HFFc6 (cell line): ENCODE measurements around the gene ALDH3B1. TPM values are rescaled to one million over a fixed set of nuclear protein-coding genes. Genes with fewer than 3 reads are reported as not detected.
A peak's percentile ranks its signal among the peaks of the same experiment; 100 is the strongest.

Experiments used
- DNase-seq: peaks from one replicate; pipeline ENCODE4 v3.0.0-alpha.2; 2018
- H3K27ac Mint-ChIP-seq: 2 replicates; pipeline ENCODE4 v1.8.0; 2020; ENCODE audit warnings: mild to moderate bottlenecking, mixed read lengths
- H3K27me3 Mint-ChIP-seq: 2 replicates; pipeline ENCODE4 v1.8.0; 2021; ENCODE audit warnings: mild to moderate bottlenecking, moderate library complexity, mixed read lengths; ENCODE audit not compliant: insufficient read depth
- H3K36me3 Mint-ChIP-seq: 2 replicates; pipeline ENCODE4 v1.8.0; 2021; ENCODE audit warnings: low read depth, mixed read lengths
- H3K4me1 Mint-ChIP-seq: 2 replicates; pipeline ENCODE4 v1.8.0; 2020; ENCODE audit warnings: low read depth, mixed read lengths
- H3K4me3 Mint-ChIP-seq: 2 replicates; pipeline ENCODE4 v1.8.0; 2020; ENCODE audit warnings: mild to moderate bottlenecking, moderate library complexity, mixed read lengths
- H3K9me3 Mint-ChIP-seq: 2 replicates; pipeline ENCODE4 v1.8.0; 2020; ENCODE audit warnings: mild to moderate bottlenecking, mixed read lengths
- total RNA-seq, 6 experiments: library from RNA; stranded (reverse); fragmentation: NEBNext Ultra II Directional; extraction: Animal tissue kit (Norgen Biotek cat#: 25700); gene quantifications; 2 replicates in 1 of 6; 3 replicates in 5 of 6; pipeline ENCODE4 v1.2.3, GENCODE V29; 2021
- TF ChIP-seq, protein P1 (sequence below): fragments of 200-600 bp; sonication (generic); IDR thresholded peaks from 2 replicates; pipeline ENCODE4 v1.5.0; 2021; ENCODE audit warnings: antibody characterized with exemption, mild to moderate bottlenecking

Gene ALDH3B1
- total RNA-seq, 6 experiments from 2014 or later = 29.5 to 47.4 (median 43.4) TPM

DNA sequence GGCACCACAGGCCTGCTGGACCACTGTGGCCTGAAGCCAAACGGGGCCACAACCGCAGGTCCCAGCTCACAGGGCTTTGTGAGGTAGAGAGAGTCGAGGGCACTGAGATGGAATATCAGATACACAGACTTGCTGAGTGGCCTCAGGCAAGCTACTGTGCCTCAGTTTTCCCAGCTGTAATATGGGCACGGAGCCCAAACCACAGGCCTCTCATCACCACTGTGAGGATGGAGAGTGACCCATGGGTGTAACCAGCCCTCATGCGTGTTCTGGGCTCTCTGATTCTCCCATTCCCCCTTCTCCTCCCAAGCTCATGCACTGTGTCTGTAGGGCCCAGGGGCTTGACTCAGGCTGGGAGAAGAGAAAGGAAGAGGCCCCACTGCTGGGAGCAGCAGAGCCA is 10.4 kb upstream of the ALDH3B1 start:
- H3K4me1 Mint-ChIP-seq = peaks cover 18% of the 10 kb centered on the region
- H3K9me3 Mint-ChIP-seq = peaks cover 6% of the 10 kb centered on the region; the same call in 1 of the 2 replicates
- H3K4me3 Mint-ChIP-seq = no peak overlapping the region
- H3K36me3 Mint-ChIP-seq = peaks cover 9% of the 10 kb centered on the region
- no peak overlapping the region for H3K27ac Mint-ChIP-seq
- no peaks in the 10 kb centered on the region for H3K27me3 Mint-ChIP-seq
- TF ChIP-seq, protein P1, sequence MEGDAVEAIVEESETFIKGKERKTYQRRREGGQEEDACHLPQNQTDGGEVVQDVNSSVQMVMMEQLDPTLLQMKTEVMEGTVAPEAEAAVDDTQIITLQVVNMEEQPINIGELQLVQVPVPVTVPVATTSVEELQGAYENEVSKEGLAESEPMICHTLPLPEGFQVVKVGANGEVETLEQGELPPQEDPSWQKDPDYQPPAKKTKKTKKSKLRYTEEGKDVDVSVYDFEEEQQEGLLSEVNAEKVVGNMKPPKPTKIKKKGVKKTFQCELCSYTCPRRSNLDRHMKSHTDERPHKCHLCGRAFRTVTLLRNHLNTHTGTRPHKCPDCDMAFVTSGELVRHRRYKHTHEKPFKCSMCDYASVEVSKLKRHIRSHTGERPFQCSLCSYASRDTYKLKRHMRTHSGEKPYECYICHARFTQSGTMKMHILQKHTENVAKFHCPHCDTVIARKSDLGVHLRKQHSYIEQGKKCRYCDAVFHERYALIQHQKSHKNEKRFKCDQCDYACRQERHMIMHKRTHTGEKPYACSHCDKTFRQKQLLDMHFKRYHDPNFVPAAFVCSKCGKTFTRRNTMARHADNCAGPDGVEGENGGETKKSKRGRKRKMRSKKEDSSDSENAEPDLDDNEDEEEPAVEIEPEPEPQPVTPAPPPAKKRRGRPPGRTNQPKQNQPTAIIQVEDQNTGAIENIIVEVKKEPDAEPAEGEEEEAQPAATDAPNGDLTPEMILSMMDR = no peak
- no peak for DNase-seq

DNA sequence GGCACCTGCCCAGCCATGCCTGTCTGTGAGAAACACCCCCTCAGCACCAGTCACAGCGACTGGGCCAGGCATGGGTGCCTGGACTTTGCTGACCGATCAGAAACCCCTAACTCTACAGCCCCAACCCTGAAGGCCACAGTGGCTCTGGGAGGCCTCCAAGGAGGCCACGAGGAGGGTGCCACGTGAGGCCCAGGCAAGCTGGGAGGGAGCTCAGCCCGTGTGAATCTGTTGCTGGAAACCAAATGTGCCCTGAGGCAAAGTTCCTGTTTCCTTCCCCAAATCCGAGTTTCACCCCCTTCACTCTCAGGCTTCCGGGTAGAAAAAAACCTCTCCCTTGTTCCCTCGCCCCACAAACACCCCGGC is 7.6 kb upstream of the ALDH3B1 start:
- Mint-ChIP-seq H3K9me3 (no peaks in the 10 kb centered on the region), H3K4me3 (peak overlapping the region; percentile 84), H3K36me3 (no peaks in the 10 kb centered on the region), H3K27ac (no peak overlapping the region), H3K4me1 (peaks cover 21% of the 10 kb centered on the region), H3K27me3 (no peaks in the 10 kb centered on the region)
- DNase-seq = no peak
- TF ChIP-seq, protein P1 = no peak

DNA sequence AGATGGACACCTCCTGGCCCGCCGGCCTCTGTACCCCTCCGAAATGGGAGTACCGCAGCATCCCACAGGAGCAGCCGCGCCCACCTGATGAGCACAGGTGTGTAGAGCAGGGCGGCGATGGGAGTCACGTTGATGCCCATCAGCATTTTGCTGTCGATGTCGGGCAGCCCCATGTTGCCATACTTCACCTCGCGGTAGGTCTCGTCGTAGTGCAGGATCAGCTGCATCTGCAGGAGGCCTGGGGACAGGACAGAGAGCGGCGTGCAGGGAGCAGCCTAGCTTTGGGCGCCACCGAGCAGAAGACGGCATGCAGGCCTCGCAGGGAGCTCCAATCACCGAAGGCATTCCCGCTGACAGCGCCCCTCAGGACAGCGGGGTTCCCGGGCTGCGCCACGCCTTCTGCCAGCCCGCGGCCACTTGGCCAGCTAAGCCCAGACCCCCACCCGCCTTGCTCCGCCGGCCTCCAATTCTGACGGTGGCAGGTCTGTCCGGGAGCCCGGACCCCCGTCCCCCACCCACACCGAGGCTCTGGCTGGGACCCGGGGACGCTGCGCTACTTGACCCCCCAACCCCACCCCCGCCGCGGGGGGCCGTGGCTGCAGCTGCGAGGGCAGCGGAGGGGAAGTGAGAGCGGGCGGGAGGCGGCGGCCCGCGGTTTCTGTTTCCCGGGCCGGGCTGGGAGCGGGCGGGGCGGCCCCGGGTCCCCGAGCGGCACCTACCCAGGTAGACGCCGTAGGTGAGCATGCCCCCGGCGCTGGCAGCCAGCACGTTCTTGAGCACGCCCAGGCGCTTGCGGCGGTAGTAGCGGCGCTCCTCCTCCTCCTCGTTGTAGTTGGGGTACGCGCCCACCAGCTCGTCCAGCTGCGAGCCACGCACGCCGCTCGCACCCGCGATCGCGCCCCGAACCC is 6.9 kb upstream of the ALDH3B1 start:
- Mint-ChIP-seq H3K27ac (no peak overlapping the region; the same call in 1 of the 2 replicates), H3K9me3 (no peaks in the 10 kb centered on the region), H3K36me3 (no peaks in the 10 kb centered on the region), H3K27me3 (no peaks in the 10 kb centered on the region), H3K4me1 (peaks cover 21% of the 10 kb centered on the region), H3K4me3 (peak overlapping the region; percentile 84)
- no peak for DNase-seq
- TF ChIP-seq, protein P1 = no peak

DNA sequence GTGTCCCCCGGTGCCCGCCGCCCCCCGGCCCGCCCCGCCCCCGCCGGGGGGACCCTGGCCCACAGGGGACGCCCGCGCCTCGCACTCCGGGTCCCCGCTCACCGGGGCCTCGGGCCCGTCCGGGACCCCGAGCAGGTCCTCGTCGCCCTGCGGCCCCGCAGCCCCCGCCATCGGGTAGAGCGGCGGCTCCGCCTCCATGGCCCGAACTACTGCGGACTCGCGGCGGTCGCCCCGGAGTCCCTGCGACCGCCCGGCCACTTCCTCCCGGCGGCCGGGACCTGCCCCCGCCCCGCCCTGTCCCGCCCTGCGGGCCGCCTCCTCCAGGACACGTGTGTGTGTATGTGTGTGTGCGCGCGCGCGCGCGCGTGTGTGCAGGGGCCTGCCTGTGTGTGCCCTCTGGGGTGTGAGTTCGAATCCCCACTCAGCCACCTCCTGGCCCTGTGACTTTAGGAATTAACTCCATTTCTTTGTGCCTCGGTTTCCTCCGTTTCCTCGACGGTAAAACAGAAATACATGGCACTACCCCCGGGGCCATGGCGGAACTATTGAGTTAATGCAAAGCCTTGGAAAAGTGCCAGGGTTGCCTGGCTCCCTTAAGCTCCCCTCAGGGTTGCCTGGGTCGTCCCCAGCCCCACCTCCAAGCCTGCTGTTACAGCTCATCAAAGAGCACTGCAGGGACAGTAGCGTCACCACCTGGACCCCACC is 6.1 kb upstream of the ALDH3B1 start, which contains the start of gene UNC93B1:
UNC93B1 (minus strand) TSS at position 252 of the 705 bp plus-strand sequence; CDS start at position 198, 54 bp downstream.
- H3K36me3 Mint-ChIP-seq = no peaks in the 10 kb centered on the region
- peak; percentile 77 for DNase-seq
- H3K4me1 Mint-ChIP-seq = peaks cover 24% of the 10 kb centered on the region
- H3K4me3 Mint-ChIP-seq = peak within 1 kb of the TSS; percentile 86
- H3K27ac Mint-ChIP-seq = peak within 1 kb of the TSS; percentile 64
- no peaks in the 10 kb centered on the region for H3K9me3 Mint-ChIP-seq
- TF ChIP-seq, protein P1 = no peak
- H3K27me3 Mint-ChIP-seq = no peaks in the 10 kb centered on the region

DNA sequence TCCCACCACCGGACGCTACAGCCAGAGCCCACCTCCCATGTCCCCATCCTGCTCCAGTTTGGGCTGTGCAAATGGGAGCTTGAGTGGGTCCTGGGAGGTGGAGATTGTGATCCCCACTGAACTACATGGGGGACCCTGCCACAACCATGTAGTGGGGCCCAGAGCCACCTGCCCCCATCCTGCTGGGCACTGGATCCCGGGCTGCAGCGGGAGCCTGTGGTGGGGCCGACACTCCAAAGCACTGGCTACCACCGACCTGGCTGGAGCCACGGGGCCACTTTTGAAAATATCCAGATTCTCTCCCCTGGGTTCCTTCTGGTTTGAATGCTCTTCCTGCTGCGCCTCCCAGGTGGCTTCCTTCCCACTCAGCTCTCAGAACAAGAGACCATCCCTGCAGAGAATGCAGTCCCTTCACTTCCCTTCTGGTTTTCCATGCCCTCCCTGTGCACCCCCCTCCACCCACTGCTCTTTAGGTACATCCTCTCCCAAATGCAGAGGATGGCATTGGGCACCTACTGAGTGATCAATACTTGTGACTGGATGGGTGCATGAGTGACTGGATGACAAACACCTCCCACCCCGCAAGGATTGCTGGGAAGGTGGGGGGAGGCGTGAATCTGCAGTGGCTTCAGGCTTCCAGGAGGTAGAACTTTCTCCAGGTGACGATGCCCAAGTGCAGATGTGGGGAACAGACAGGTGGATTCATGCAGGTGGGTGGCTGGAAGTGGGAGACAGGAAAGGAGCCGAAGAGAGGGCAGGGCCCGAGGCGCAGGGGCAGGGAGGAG is 5.4 kb upstream of the ALDH3B1 start:
- DNase-seq = no peak
- TF ChIP-seq, protein P1 = no peak
- peak overlapping the region; percentile 86 for H3K4me3 Mint-ChIP-seq
- peaks cover 31% of the 10 kb centered on the region for H3K4me1 Mint-ChIP-seq
- no peaks in the 10 kb centered on the region for H3K36me3 Mint-ChIP-seq
- no peaks in the 10 kb centered on the region for H3K9me3 Mint-ChIP-seq
- peak overlapping the region; percentile 64; the same call in 1 of the 2 replicates for H3K27ac Mint-ChIP-seq
- no peaks in the 10 kb centered on the region; the same call in 1 of the 2 replicates for H3K27me3 Mint-ChIP-seq
